ENCODE data around the gene WFS1. TPM values are rescaled to one million over a fixed set of nuclear protein-coding genes. Genes with fewer than 3 reads are reported as not detected.

Gene WFS1
- total and polyA plus RNA-seq, 2 of the 8 experiments (the other 6 are each of a cell fraction or from before 2014, with no cell fraction given), result 29.1 to 43.1 TPM

DNA sequence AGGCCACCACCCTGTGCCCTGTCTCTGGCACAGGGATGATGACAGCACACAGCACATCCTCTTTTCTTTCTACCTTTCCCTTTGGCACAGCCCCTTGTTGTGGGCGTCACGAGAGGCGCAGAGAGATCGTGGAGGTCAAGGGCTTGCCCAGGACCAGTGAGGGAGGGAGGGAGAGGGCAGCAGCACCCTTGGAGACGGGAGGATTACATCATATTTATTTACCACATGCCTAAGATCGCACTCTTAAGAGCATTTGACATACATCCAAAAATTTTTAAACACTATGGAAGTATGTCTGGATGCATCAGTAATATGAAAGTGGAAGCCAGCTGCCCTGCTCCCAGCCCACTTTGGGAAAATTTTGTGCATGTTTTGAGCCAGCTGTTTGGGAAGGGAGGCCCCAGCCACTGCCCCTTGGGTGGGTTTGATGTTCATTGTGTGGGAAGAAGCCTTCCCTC lies 12.7 kb downstream of the WFS1 start:
- DNase-seq (ENCODE audit: low read depth in 1 of 2, low spot score in 2 of 2), result no peak
- Histone ChIP-seq H3K4ac (replicated peaks; ENCODE audit: insufficient read length, low read depth, low read length) (no peak overlapping the region), H4K5ac (ENCODE audit: insufficient read length, low read depth, low read length) (no peak overlapping the region), H3K4me3 (ENCODE audit: extremely low read depth in 1 of 4, insufficient read depth in 2 of 4, low read depth in 3 of 4, low read length in 4 of 4) (no peak overlapping the region), H3K4me1 (replicated peaks in 1 of 4; ENCODE audit: control insufficient read depth in 3 of 4, insufficient read depth in 4 of 4, low read length in 3 of 4) (no peaks in the 10 kb centered on the region), H3K18ac (ENCODE audit: extremely low read depth, low read length) (no peak overlapping the region), H3K56ac (replicated peaks; ENCODE audit: insufficient read length, low read depth, low read length) (no peak overlapping the region), H3K79me2 (ENCODE audit: control insufficient read depth in 1 of 2, insufficient read depth in 2 of 2, low read length in 2 of 2) (no peaks in the 10 kb centered on the region), H2BK12ac (ENCODE audit: low read depth, low read length) (no peak overlapping the region), H2AFZ (ENCODE audit: low read length) (no peak overlapping the region), H3K4me2 (ENCODE audit: insufficient read depth in 1 of 2, low read depth in 2 of 2, low read length in 2 of 2) (no peak overlapping the region), H2BK15ac (ENCODE audit: low read length) (no peak overlapping the region), H2AK5ac (ENCODE audit: low read depth, low read length) (no peak overlapping the region), H3K23ac (ENCODE audit: insufficient read length) (no peak overlapping the region), H4K91ac (replicated peaks; ENCODE audit: insufficient read length, low read length) (no peak overlapping the region), H3K27ac (ENCODE audit: low read depth, low read length) (no peak overlapping the region), H3K9ac (replicated peaks in 1 of 4; ENCODE audit: extremely low read depth in 1 of 4, low read depth in 3 of 4, low read length in 3 of 4) (no peak overlapping the region), H3K79me1 (ENCODE audit: low read depth, low read length) (no peaks in the 10 kb centered on the region; the same call in 1 of the 2 replicates), H2BK20ac (ENCODE audit: low read length) (no peak overlapping the region), H4K20me1 (replicated peaks in 1 of 2; ENCODE audit: control insufficient read depth in 1 of 2, insufficient read depth in 2 of 2, low read length in 2 of 2) (peaks cover 0 to 14% of the 10 kb centered on the region in 2 experiments), H2BK120ac (replicated peaks; ENCODE audit: low read depth, low read length) (no peak overlapping the region), H3K23me2 (ENCODE audit: low read depth, low read length) (no peaks in the 10 kb centered on the region), H3K14ac (ENCODE audit: insufficient read length) (no peak overlapping the region), H4K8ac (ENCODE audit: extremely low read depth, insufficient read depth, low read length) (no peak overlapping the region), H3K27me3 (replicated peaks in 1 of 4; ENCODE audit: control insufficient read depth in 3 of 4, extremely low read depth in 1 of 4, insufficient read depth in 3 of 4, low read length in 3 of 4) (no peaks in the 10 kb centered on the region), H3K36me3 (ENCODE audit: control insufficient read depth in 2 of 4, insufficient read depth in 4 of 4, low read length in 3 of 4) (peaks cover 2 to 7% (median 6%) of the 10 kb centered on the region in 4 experiments; a peak in 4 of 8 replicates), H3K9me3 (ENCODE audit: insufficient read depth in 2 of 2, low read depth in 1 of 2, low read length in 1 of 2) (no peaks in the 10 kb centered on the region), H2BK5ac (ENCODE audit: low read depth, low read length) (no peak overlapping the region)
- ChIA-PET CTCF (ENCODE audit: partially characterized antibody) (interaction anchor here (1.0 to 17.6 kb wide), 6 partner anchors 12 to 50 kb away, joined by 3 to 263 read pairs (median 4); no protein-coding TSS in a partner anchor), POLR2A (ENCODE audit: partially characterized antibody) (no interaction called here)
- WGBS, 2 experiments (ENCODE audit: extremely low coverage in 1 of 2, insufficient coverage in 1 of 2, insufficient read length in 1 of 2, insufficient replicate concordance in 2 of 2, low coverage in 1 of 2, low lambda C conversion rate in 2 of 2, missing lambda C conversion rate in 1 of 2), result 84% methylated on average over 6 of the region's 6 CpGs; no CpG with 5 or more reads in 1 of the 2 experiments
- FAIRE-seq, result no peak
- TF ChIP-seq HDAC6 (IDR thresholded peaks at IDR 0.05; ENCODE audit: low read depth, low read length), result no peak
